OCI-LY7 (cell line): ENCODE measurements around the gene ATP9B. TPM values are rescaled to one million over a fixed set of nuclear protein-coding genes. Genes with fewer than 3 reads are reported as not detected.

ENCODE experiments used
- BruUV-seq: library from RNA; stranded (reverse); fragments of 400-500 nt; replicated peaks from 2 replicates; lab custom pipeline; 2021; lab: Mats Ljungman, UMichigan
- CTCF ChIA-PET: fragments of 300-600 bp; sonication (Branson Sonifier 250); formaldehyde crosslinking; loops from one replicate; lab custom pipeline; 2022; ENCODE audit warnings: antibody characterized with exemption; ENCODE audit not compliant: unreplicated experiment; lab: Charles Lee
- POLR2A ChIA-PET: fragments of 300-600 bp; sonication (Branson Sonifier 250); formaldehyde crosslinking; loops from one replicate; lab custom pipeline; 2022; ENCODE audit warnings: antibody characterized with exemption; lab: Charles Lee
- DNase-seq: peaks from one replicate; pipeline ENCODE4 v3.0.0-alpha.2; 2015; ENCODE audit warnings: low spot score
- H2AFZ ChIP-seq: fragments of 200-600 bp; sonication (generic), shearing (Covaris generic); 2 replicates; pipeline ENCODE4 v1.6.1; 2014; ENCODE audit warnings: mild to moderate bottlenecking, antibody characterized with exemption, low read length, moderate library complexity
- H3K27ac ChIP-seq: fragments of 200-600 bp; sonication (generic); 2 replicates; pipeline ENCODE4 v1.5.1; 2014; ENCODE audit warnings: mixed run types, low read depth, mild to moderate bottlenecking, moderate library complexity, low read length, inconsistent platforms; ENCODE audit not compliant: poor library complexity, severe bottlenecking
- H3K36me3 ChIP-seq: fragments of 200-600 bp; sonication (generic); 2 replicates; pipeline ENCODE4 v1.6.1; 2014; ENCODE audit warnings: mild to moderate bottlenecking, antibody characterized with exemption, low read length, moderate library complexity, mixed read lengths; ENCODE audit not compliant: insufficient read depth
- H3K4me1 ChIP-seq: fragments of 200-600 bp; sonication (generic); 2 replicates; pipeline ENCODE4 v1.5.1; 2014; ENCODE audit warnings: mild to moderate bottlenecking, low read length; ENCODE audit not compliant: insufficient read depth, poor library complexity, severe bottlenecking
- H3K4me2 ChIP-seq: fragments of 200-600 bp; sonication (generic); 2 replicates; pipeline ENCODE4 v1.6.1; 2014; ENCODE audit warnings: mild to moderate bottlenecking, low read length
- H3K4me3 ChIP-seq: fragments of 200-600 bp; sonication (generic); 2 replicates; pipeline ENCODE4 v1.5.1; 2014; ENCODE audit warnings: mild to moderate bottlenecking, low read depth, low read length; ENCODE audit not compliant: poor library complexity, severe bottlenecking
- H3K79me2 ChIP-seq: fragments of 200-600 bp; sonication (generic); 2 replicates; pipeline ENCODE4 v1.6.1; 2016; ENCODE audit warnings: low read depth, mild to moderate bottlenecking, low read length, moderate library complexity, mixed read lengths; ENCODE audit not compliant: insufficient read depth
- H3K9me2 ChIP-seq: fragments of 200-600 bp; sonication (generic); 2 replicates; pipeline ENCODE4 v1.6.1; 2016; ENCODE audit warnings: mild to moderate bottlenecking, low read length, mixed read lengths; ENCODE audit not compliant: insufficient read depth
- H3K9me3 ChIP-seq: fragments of 200-600 bp; sonication (generic); 2 replicates; pipeline ENCODE4 v1.6.1; 2014; ENCODE audit warnings: mild to moderate bottlenecking, mixed run types, low read length, mixed read lengths
- H4K20me1 ChIP-seq: fragments of 200-600 bp; sonication (generic); 2 replicates; pipeline ENCODE4 v1.6.1; 2014; ENCODE audit warnings: mild to moderate bottlenecking, antibody characterized with exemption, low read length, moderate library complexity, mixed read lengths; ENCODE audit not compliant: insufficient read depth
- EZH2phosphoT487 ChIP-seq: fragments of 200-600 bp; sonication (generic); IDR thresholded peaks from 2 replicates; pipeline ENCODE4 v1.6.1; 2018; ENCODE audit warnings: low read depth, borderline replicate concordance, mild to moderate bottlenecking, mixed run types, antibody characterized with exemption, low read length, moderate library complexity, mixed read lengths
- intact Hi-C: fragments of 100-400 bp; cut with micrococcal nuclease; formaldehyde crosslinking; loops from one replicate; pipeline ENCODE4 v1.10.0; 2022; ENCODE audit not compliant: unreplicated experiment
- total RNA-seq, 2 experiments: library from RNA; depleted of rRNA in 1 of 2; stranded (reverse); fragments of >200 nt in 1 of 2; shearing (Covaris generic) in 1 of 2; gene quantifications; 2 replicates each; pipeline ENCODE4 v1.2.3, GENCODE V29; 2014 to 2022
- TF ChIP-seq, protein P1 (sequence below): fragments of 200-600 bp; sonication (generic); conservative IDR thresholded peaks from 2 replicates; pipeline ENCODE4 v1.5.1; 2014; ENCODE audit warnings: mild to moderate bottlenecking, antibody characterized with exemption, low read length, moderate library complexity, mixed read lengths

ATP9B gene
- total RNA-seq, 2 experiments from 2014 or later: 27.1 to 36.4 TPM

DNA sequence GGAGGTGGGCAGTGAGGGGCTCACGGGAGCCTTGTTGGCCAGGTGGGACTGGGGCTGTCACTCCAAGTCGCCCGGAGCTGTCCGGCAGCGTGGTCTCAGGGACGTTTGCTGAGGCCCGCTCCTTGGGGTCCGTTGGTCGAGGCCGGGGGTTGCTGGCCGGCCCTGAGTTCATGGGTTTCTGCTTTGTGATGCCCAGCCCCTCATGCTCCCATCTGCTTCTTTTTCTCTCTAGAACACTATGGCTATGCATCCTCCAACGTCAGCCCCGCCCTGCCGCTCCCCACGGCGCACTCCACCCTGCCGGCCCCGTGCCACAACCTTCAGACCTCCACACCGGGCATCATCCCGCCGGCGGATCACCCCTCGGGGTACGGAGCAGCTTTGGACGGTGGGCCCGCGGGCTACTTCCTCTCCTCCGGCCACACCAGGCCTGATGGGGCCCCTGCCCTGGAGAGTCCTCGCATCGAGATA is 341.0 kb downstream of the ATP9B start:
- BruUV-seq: no TSS peak
- DNase-seq: no peak
- Histone ChIP-seq H3K36me3 (peaks cover 56% of the 10 kb centered on the region), H3K79me2 (peaks cover 40% of the 10 kb centered on the region), H3K4me3 (no peak overlapping the region), H4K20me1 (no peaks in the 10 kb centered on the region), H3K9me3 (no peaks in the 10 kb centered on the region), H3K27ac (no peak overlapping the region), H3K4me2 (no peak overlapping the region), H3K4me1 (peaks cover 13% of the 10 kb centered on the region), H2AFZ (no peak overlapping the region), H3K9me2 (no peaks in the 10 kb centered on the region)
- TF ChIP-seq EZH2phosphoT487: no peak
- TF ChIP-seq, protein P1, sequence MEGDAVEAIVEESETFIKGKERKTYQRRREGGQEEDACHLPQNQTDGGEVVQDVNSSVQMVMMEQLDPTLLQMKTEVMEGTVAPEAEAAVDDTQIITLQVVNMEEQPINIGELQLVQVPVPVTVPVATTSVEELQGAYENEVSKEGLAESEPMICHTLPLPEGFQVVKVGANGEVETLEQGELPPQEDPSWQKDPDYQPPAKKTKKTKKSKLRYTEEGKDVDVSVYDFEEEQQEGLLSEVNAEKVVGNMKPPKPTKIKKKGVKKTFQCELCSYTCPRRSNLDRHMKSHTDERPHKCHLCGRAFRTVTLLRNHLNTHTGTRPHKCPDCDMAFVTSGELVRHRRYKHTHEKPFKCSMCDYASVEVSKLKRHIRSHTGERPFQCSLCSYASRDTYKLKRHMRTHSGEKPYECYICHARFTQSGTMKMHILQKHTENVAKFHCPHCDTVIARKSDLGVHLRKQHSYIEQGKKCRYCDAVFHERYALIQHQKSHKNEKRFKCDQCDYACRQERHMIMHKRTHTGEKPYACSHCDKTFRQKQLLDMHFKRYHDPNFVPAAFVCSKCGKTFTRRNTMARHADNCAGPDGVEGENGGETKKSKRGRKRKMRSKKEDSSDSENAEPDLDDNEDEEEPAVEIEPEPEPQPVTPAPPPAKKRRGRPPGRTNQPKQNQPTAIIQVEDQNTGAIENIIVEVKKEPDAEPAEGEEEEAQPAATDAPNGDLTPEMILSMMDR: no peak
- CTCF ChIA-PET: no interaction called here
- intact Hi-C loops: no loop called here
- POLR2A ChIA-PET: no interaction called here

DNA sequence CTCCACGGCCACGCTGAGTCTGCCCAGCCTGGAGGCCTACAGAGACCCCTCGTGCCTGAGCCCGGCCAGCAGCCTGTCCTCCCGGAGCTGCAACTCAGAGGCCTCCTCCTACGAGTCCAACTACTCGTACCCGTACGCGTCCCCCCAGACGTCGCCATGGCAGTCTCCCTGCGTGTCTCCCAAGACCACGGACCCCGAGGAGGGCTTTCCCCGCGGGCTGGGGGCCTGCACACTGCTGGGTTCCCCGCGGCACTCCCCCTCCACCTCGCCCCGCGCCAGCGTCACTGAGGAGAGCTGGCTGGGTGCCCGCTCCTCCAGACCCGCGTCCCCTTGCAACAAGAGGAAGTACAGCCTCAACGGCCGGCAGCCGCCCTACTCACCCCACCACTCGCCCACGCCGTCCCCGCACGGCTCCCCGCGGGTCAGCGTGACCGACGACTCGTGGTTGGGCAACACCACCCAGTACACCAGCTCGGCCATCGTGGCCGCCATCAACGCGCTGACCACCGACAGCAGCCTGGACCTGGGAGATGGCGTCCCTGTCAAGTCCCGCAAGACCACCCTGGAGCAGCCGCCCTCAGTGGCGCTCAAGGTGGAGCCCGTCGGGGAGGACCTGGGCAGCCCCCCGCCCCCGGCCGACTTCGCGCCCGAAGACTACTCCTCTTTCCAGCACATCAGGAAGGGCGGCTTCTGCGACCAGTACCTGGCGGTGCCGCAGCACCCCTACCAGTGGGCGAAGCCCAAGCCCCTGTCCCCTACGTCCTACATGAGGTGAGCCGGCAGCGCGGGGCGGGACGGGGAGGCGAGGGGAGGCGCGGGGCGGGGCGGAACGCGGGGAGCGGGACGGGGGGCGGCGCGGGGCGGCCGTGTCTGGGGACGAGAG is 341.8 kb downstream of the ATP9B start:
- intact Hi-C loops: no loop called here
- Histone ChIP-seq H3K9me3 (no peaks in the 10 kb centered on the region), H3K4me2 (no peak overlapping the region), H3K79me2 (peaks cover 32% of the 10 kb centered on the region), H4K20me1 (no peaks in the 10 kb centered on the region), H2AFZ (no peak overlapping the region), H3K4me1 (peaks cover 6% of the 10 kb centered on the region), H3K4me3 (no peak overlapping the region), H3K36me3 (peaks cover 56% of the 10 kb centered on the region), H3K27ac (no peak overlapping the region), H3K9me2 (no peaks in the 10 kb centered on the region)
- TF ChIP-seq, protein P1: no peak
- TF ChIP-seq EZH2phosphoT487: no peak
- DNase-seq: no peak
- BruUV-seq: TSS peak; percentile 48
- ChIA-PET CTCF (no interaction called here), POLR2A (no interaction called here)
